ENCODE data around the gene PIR.

PIR gene

GRCh38 chrX:15343075-15343476 is 150.1 kb downstream of the PIR start:
- no peak for FAIRE-seq

DNA sequence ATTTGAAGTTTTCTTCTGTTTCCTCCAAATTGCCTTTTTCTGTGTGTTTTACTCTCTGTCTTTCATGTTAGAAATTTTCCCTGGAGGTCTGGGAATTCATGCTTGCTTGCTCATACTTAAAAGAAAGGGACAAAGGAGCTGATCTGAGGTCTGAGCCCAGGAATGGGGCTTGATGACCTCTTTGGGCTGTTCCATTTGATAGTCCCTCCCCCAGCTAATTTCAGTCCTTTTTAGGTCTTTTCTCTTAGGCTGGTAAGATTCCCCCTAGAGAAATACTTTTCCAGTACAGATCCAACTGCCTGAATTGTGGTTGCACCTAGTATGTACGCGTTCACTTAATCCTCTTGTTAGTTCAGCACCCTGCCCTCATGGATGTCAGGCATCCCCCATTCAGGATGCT is 152.3 kb downstream of the PIR start:
- no peak for FAIRE-seq

GRCh38 chrX:15336023-15336413 is 157.1 kb downstream of the PIR start:
- no peak for FAIRE-seq

DNA sequence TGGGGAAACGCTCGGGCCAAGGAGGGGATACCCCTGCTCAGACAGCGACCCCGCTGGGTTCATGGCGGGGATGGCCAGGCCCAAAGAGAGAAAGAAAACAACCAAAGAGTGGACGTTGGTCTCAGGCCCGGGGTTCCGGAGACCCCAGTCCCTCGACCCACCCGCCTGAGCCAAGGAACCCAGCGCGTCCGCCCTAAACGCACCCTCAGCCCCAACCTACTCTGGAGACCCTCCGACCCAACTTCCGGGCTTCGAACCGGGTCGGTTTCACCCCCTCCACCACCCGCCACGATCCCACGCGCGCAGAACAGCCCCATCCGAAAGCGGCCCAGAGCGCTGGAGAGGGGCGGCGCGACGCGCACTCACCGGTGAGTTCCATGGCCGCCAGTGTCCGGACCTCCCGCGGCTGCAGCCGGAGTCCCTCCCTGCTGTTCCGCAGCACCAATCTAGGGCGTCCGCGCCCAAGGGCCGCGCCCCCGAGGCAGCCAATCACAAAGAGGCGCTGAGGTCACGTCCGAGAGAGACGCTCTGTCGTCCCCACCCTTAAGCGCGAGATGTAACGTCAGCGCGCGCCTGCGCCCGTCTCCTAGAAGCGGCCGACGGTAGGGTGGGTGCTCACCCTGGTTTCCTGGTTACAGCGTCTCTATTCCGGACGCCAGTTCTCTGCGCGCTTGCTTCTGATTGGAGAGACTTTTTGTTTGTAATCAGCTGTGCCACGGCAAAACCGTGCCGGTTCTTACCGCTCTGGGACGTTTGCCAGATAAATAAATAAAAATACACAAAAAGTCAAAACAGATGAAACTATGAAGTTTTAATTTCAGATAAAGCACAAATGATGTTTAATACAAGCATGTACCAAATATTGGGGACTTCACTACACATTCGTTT is 157.8 kb downstream of the PIR start, which contains the start of gene PIGA:
TSS of gene PIGA (minus strand) at position 389 of the 888 bp plus-strand sequence. CDS start 3,593 bp downstream, outside the sequence.
- peak; percentile 94 for FAIRE-seq
